Astrocyte (in vitro differentiated cells and primary cell): ENCODE results near the gene CEND1. TPM values are rescaled to one million over a fixed set of nuclear protein-coding genes. Genes with fewer than 3 reads are reported as not detected.

Experiments
- DNase-seq: peaks from one replicate; pipeline ENCODE4 v3.0.0-alpha.2; 2010; ENCODE audit warnings: low read depth
- FAIRE-seq: peaks from 2 replicates; lab custom pipeline; 2011; peaks lifted over from hg19 to GRCh38; lab: Jason Lieb, UNC
- H2AFZ ChIP-seq: 2 replicates; pipeline ENCODE4 v1.6.0; 2012; ENCODE audit warnings: low read depth, low read length, inconsistent platforms
- H3K27ac ChIP-seq: 2 replicates; pipeline ENCODE4 v1.5.1; 2011; ENCODE audit warnings: low read depth, low read length, inconsistent platforms
- H3K27me3 ChIP-seq: 2 replicates; pipeline ENCODE4 v1.6.0; 2011; ENCODE audit warnings: low read length, inconsistent platforms; ENCODE audit not compliant: insufficient read depth
- H3K36me3 ChIP-seq: 2 replicates; pipeline ENCODE4 v1.5.1; 2011; ENCODE audit warnings: low read length, inconsistent platforms; ENCODE audit not compliant: insufficient read depth
- H3K4me1 ChIP-seq: 2 replicates; pipeline ENCODE4 v1.5.1; 2011; ENCODE audit warnings: low read length, inconsistent platforms; ENCODE audit not compliant: insufficient read depth
- H3K4me2 ChIP-seq: 2 replicates; pipeline ENCODE4 v1.6.0; 2012; ENCODE audit warnings: low read length, inconsistent platforms
- H3K4me3 ChIP-seq: 2 replicates; pipeline ENCODE4 v1.5.1; 2011; ENCODE audit warnings: low read depth, mild to moderate bottlenecking, low read length, inconsistent platforms; ENCODE audit not compliant: insufficient read depth
- H3K79me2 ChIP-seq: 2 replicates; pipeline ENCODE4 v1.6.0; 2012; ENCODE audit warnings: mild to moderate bottlenecking, low read length, inconsistent platforms; ENCODE audit not compliant: insufficient read depth
- H3K9ac ChIP-seq: 2 replicates; pipeline ENCODE4 v1.6.0; 2012; ENCODE audit warnings: mild to moderate bottlenecking, low read length, inconsistent platforms
- H3K9me3 ChIP-seq: 2 replicates; pipeline ENCODE4 v1.5.1; 2012; ENCODE audit warnings: low read depth, mild to moderate bottlenecking, low read length, inconsistent platforms; ENCODE audit not compliant: insufficient read depth
- H4K20me1 ChIP-seq: 2 replicates; pipeline ENCODE4 v1.6.0; 2012; ENCODE audit warnings: low read length, inconsistent platforms; ENCODE audit not compliant: insufficient read depth
- H3K27ac Mint-ChIP-seq: one replicate; pipeline ENCODE4 v1.8.0; 2021; ENCODE audit warnings: mild to moderate bottlenecking, mixed read lengths; ENCODE audit not compliant: unreplicated experiment
- H3K27me3 Mint-ChIP-seq: one replicate; pipeline ENCODE4 v1.8.0; 2021; ENCODE audit warnings: low read depth, mixed read lengths; ENCODE audit not compliant: unreplicated experiment
- H3K36me3 Mint-ChIP-seq: one replicate; pipeline ENCODE4 v1.8.0; 2021; ENCODE audit warnings: low read depth, mixed read lengths; ENCODE audit not compliant: unreplicated experiment
- H3K4me1 Mint-ChIP-seq: one replicate; pipeline ENCODE4 v1.8.0; 2021; ENCODE audit warnings: low read depth, mixed read lengths; ENCODE audit not compliant: unreplicated experiment
- H3K4me3 Mint-ChIP-seq: one replicate; pipeline ENCODE4 v1.8.0; 2021; ENCODE audit warnings: mild to moderate bottlenecking, moderate library complexity, mixed read lengths; ENCODE audit not compliant: unreplicated experiment
- H3K9me3 Mint-ChIP-seq: one replicate; pipeline ENCODE4 v1.8.0; 2021; ENCODE audit warnings: mild to moderate bottlenecking, mixed read lengths; ENCODE audit not compliant: unreplicated experiment
- CTCF ChIP-seq: IDR thresholded peaks from 2 replicates; pipeline ENCODE4 v1.5.1; 2011; ENCODE audit warnings: low read depth, mild to moderate bottlenecking, inconsistent platforms, low read length, moderate library complexity; ENCODE audit not compliant: insufficient read depth
- EZH2 ChIP-seq: IDR thresholded peaks from 2 replicates; pipeline ENCODE4 v1.6.1; 2012; ENCODE audit warnings: mild to moderate bottlenecking, low read length, inconsistent platforms; ENCODE audit not compliant: insufficient read depth
- total RNA-seq: library from RNA; stranded (reverse); gene quantifications from 2 replicates; pipeline ENCODE4 v1.2.1, GENCODE V29; 2021

Gene CEND1
- total RNA-seq, 1 donor from 2014 or later: 0.59 TPM

DNA sequence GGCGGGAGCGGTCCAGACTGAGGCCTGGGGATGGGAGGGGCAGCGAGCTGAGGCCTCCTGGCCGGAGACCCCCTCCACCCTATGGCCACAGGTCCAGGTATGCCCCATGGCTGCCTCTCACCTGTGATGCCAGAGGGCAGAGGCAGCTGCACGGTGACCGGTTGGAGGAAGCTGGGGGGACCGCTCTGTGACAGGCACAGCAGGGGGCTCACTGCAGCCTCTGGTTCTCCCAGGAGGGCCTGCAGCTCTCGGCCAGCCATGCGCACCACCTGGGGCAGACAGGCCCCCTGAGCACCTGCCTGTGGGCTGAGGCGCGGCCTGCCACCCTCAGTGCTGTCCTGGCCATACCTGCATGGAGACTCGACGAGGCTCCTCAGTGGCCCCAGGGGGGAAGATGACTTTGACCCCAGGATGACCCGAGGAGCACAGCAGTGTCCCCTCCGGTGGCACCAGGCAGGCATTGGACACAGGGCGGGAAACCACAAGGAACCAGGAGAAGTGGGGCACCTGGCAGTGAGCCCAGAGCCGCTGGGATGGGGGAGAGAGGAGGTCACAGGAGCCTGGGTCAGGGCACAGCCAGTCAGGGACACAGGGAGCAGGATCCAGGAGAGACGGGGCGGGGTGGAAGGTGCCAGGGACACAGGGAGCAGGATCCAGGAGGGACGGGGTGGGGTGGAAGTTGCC is 11.3 kb upstream of the CEND1 start:
- H3K79me2 ChIP-seq: peaks cover 23% of the 10 kb centered on the region
- Mint-ChIP-seq H3K9me3 (no peaks in the 10 kb centered on the region), H3K27ac (no peak overlapping the region), H3K36me3 (no peaks in the 10 kb centered on the region), H3K4me3 (no peak overlapping the region), H3K4me1 (no peaks in the 10 kb centered on the region), H3K27me3 (no peaks in the 10 kb centered on the region)
- H3K27me3 ChIP-seq: no peaks in the 10 kb centered on the region
- DNase-seq (no peak), FAIRE-seq (no peak)
- H3K9me3 ChIP-seq: no peaks in the 10 kb centered on the region
- H3K9ac ChIP-seq: no peak overlapping the region
- TF ChIP-seq CTCF (no peak), EZH2 (no peak)
- H3K4me3 ChIP-seq: no peak overlapping the region
- H4K20me1 ChIP-seq: peaks cover 30% of the 10 kb centered on the region
- H3K36me3 ChIP-seq: no peaks in the 10 kb centered on the region
- H2AFZ ChIP-seq: no peak overlapping the region
- H3K27ac ChIP-seq: no peak overlapping the region
- peaks cover 32% of the 10 kb centered on the region for H3K4me1 ChIP-seq
- no peak overlapping the region for H3K4me2 ChIP-seq

- TF ChIP-seq EZH2 (no peak), CTCF (no peak)
- DNase-seq (no peak), FAIRE-seq (no peak)
- H3K27me3 Mint-ChIP-seq: no peaks in the 10 kb centered on the region
- Histone ChIP-seq H3K4me2 (no peak overlapping the region), H3K4me3 (no peak overlapping the region), H2AFZ (no peak overlapping the region), H3K27me3 (no peaks in the 10 kb centered on the region), H3K36me3 (no peaks in the 10 kb centered on the region), H4K20me1 (peaks cover 35% of the 10 kb centered on the region), H3K4me1 (peaks cover 33% of the 10 kb centered on the region), H3K9ac (no peak overlapping the region), H3K79me2 (peaks cover 27% of the 10 kb centered on the region), H3K27ac (no peak overlapping the region), H3K9me3 (no peaks in the 10 kb centered on the region)
- H3K4me1 Mint-ChIP-seq: no peaks in the 10 kb centered on the region
- H3K36me3 Mint-ChIP-seq: no peaks in the 10 kb centered on the region
- H3K4me3 Mint-ChIP-seq: no peak overlapping the region
- H3K27ac Mint-ChIP-seq: no peak overlapping the region
- H3K9me3 Mint-ChIP-seq: no peaks in the 10 kb centered on the region
Observed at GRCh38 chr11:800473-800872, 10.6 kb upstream of the CEND1 start.

DNA sequence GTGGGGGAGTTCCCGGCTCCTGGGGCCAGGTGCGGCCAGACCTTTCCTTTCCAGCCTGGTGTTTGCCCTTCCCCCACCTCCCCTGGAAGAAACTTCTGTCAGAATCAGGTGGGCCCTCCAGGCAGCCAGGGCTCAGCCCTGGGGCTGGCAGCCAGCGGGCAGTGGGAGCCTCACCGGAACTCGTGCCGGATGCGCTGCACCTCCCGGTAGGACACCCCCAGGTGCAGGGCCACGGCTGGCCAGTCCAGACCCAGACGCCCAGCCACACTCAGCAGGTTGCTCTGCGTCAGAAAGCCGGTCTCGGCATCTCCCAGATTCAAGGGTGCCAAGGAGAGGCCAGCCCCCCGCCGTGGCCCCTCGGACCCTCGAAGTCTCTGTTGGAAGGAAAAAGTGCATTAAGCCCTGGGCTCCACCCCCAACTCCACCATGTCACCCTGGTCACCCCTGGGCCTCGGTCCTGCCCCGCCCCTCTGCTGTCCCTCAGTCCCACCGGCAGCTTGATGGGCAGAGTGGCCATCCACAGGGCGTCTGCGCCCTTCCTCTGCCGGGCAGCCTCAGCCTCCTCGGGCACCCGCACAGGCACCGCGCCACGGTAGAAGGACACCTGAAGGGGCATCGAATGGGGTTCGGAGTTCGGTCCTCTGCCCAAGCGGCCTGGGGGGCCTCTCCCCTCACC is 9.9 kb upstream of the CEND1 start:
- H3K4me1 ChIP-seq: peaks cover 31% of the 10 kb centered on the region
- H3K4me3 Mint-ChIP-seq: no peak overlapping the region
- FAIRE-seq (no peak), DNase-seq (no peak)
- no peak overlapping the region for H3K4me2 ChIP-seq
- no peaks in the 10 kb centered on the region for H3K36me3 ChIP-seq
- H3K9ac ChIP-seq: no peak overlapping the region
- peaks cover 27% of the 10 kb centered on the region for H3K79me2 ChIP-seq
- no peaks in the 10 kb centered on the region for H3K27me3 Mint-ChIP-seq
- no peaks in the 10 kb centered on the region for H3K9me3 Mint-ChIP-seq
- H4K20me1 ChIP-seq: peaks cover 42% of the 10 kb centered on the region
- H3K4me1 Mint-ChIP-seq: no peaks in the 10 kb centered on the region
- H3K9me3 ChIP-seq: no peaks in the 10 kb centered on the region
- no peak overlapping the region for H3K4me3 ChIP-seq
- H3K36me3 Mint-ChIP-seq: no peaks in the 10 kb centered on the region
- TF ChIP-seq EZH2 (no peak), CTCF (no peak)
- no peak overlapping the region for H2AFZ ChIP-seq
- no peak overlapping the region for H3K27ac Mint-ChIP-seq
- H3K27ac ChIP-seq: no peak overlapping the region
- H3K27me3 ChIP-seq: no peaks in the 10 kb centered on the region
